SK-N-SH treated with all-trans-retinoic acid at 6 μM for 48 hours (cell line): ENCODE measurements around the gene ADH5.
"Not testable (repeated sequence)": the region's sequence is repeated elsewhere in the genome, so short reads cannot be mapped to it uniquely, and the experiment has no call there.

Experiments used
- ATAC-seq: fragments of 200-7000 bp; cut with Tn5 transposase; 3 replicates; pipeline ENCODE4 v1.9.1; 2020; ENCODE audit warnings: mild to moderate bottlenecking, moderate library complexity
- ARNTL ChIP-seq: fragments of 450-650 bp; formaldehyde crosslinking; IDR thresholded peaks from 2 replicates; pipeline ENCODE4 v1.5.0; 2020; ENCODE audit warnings: low read depth, mild to moderate bottlenecking, moderate library complexity, borderline replicate concordance
- BACH2 ChIP-seq: fragments of 250-450 bp; sonication (Bioruptor Pico); IDR thresholded peaks from 2 replicates; pipeline ENCODE4 v1.9.0; 2021; ENCODE audit warnings: mild to moderate bottlenecking, borderline replicate concordance
- ESRRG ChIP-seq: fragments of 250-450 bp; sonication (Bioruptor Pico); IDR thresholded peaks from 2 replicates; pipeline ENCODE4 v1.6.1; 2021; ENCODE audit warnings: mild to moderate bottlenecking
- GLIS3 ChIP-seq: fragments of 250-450 bp; sonication (Bioruptor Pico); IDR thresholded peaks from 2 replicates; pipeline ENCODE4 v1.5.0; 2020; ENCODE audit warnings: mild to moderate bottlenecking, moderate library complexity
- ISL1 ChIP-seq: fragments of 250-450 bp; sonication (Bioruptor Pico); IDR thresholded peaks from 2 replicates; pipeline ENCODE4 v2.1.2; 2022; ENCODE audit warnings: mild to moderate bottlenecking, moderate library complexity
- OSR1 ChIP-seq: fragments of 250-450 bp; sonication (Bioruptor Pico); IDR thresholded peaks from 2 replicates; pipeline ENCODE4 v1.8.0; 2022; ENCODE audit warnings: moderate library complexity, mild to moderate bottlenecking, inconsistent platforms
- PPARA ChIP-seq: fragments of 250-450 bp; sonication (Bioruptor Pico); IDR thresholded peaks from 2 replicates; pipeline ENCODE4 v1.5.0; 2020; ENCODE audit warnings: mild to moderate bottlenecking, borderline replicate concordance
- RARB ChIP-seq: fragments of 250-450 bp; sonication (Bioruptor Pico); IDR thresholded peaks from 2 replicates; pipeline ENCODE4 v1.8.0; 2021; ENCODE audit warnings: mild to moderate bottlenecking, moderate library complexity
- SNAI2 ChIP-seq: fragments of 250-450 bp; sonication (Bioruptor Pico); IDR thresholded peaks from 2 replicates; pipeline ENCODE4 v1.5.0; 2020; ENCODE audit warnings: mild to moderate bottlenecking, moderate library complexity
- TCF4 ChIP-seq: fragments of 250-450 bp; sonication (Bioruptor Pico); IDR thresholded peaks from 2 replicates; pipeline ENCODE4 v1.8.0; 2021; ENCODE audit warnings: mild to moderate bottlenecking, moderate library complexity, borderline replicate concordance
- TOX ChIP-seq: fragments of 250-450 bp; sonication (Bioruptor Pico); IDR thresholded peaks from 2 replicates; pipeline ENCODE4 v1.8.0; 2021; ENCODE audit warnings: mild to moderate bottlenecking, moderate library complexity, borderline replicate concordance
- ZFP3 ChIP-seq: fragments of 250-450 bp; sonication (Bioruptor Pico); IDR thresholded peaks from 2 replicates; pipeline ENCODE4 v1.5.0; 2020; ENCODE audit warnings: mild to moderate bottlenecking, moderate library complexity
- ZFP30 ChIP-seq: fragments of 450-650 bp; formaldehyde crosslinking; IDR thresholded peaks from 2 replicates; pipeline ENCODE4 v1.5.0; 2022; ENCODE audit warnings: mild to moderate bottlenecking, moderate library complexity
- ZNF565 ChIP-seq: fragments of 450-650 bp; formaldehyde crosslinking; conservative IDR thresholded peaks from 2 replicates; pipeline ENCODE4 v1.5.0; 2020; ENCODE audit warnings: low read depth, mild to moderate bottlenecking, moderate library complexity
- ZNF70 ChIP-seq: fragments of 450-650 bp; formaldehyde crosslinking; IDR thresholded peaks from 2 replicates; pipeline ENCODE4 v1.5.0; 2020; ENCODE audit warnings: mild to moderate bottlenecking, moderate library complexity
- ZNF8 ChIP-seq: fragments of 450-650 bp; formaldehyde crosslinking; IDR thresholded peaks from 2 replicates; pipeline ENCODE4 v1.5.0; 2020; ENCODE audit warnings: mild to moderate bottlenecking, moderate library complexity
- TF ChIP-seq, protein P1 (sequence below): fragments of 250-450 bp; sonication (Bioruptor Pico); IDR thresholded peaks from 2 replicates; pipeline ENCODE4 v1.5.1; 2020; ENCODE audit warnings: low read depth, mild to moderate bottlenecking, moderate library complexity
- TF ChIP-seq, protein P2 (sequence below): fragments of 250-450 bp; sonication (Bioruptor Pico); IDR thresholded peaks from 2 replicates; pipeline ENCODE4 v1.5.0; 2020; ENCODE audit warnings: mild to moderate bottlenecking, moderate library complexity
- TF ChIP-seq, protein P3 (sequence below): fragments of 250-450 bp; sonication (Bioruptor Pico); IDR thresholded peaks from 2 replicates; pipeline ENCODE4 v1.8.0; 2020; ENCODE audit warnings: mild to moderate bottlenecking, moderate library complexity, borderline replicate concordance
- TF ChIP-seq, protein P4 (sequence below): fragments of 250-450 bp; sonication (Bioruptor Pico); IDR thresholded peaks from 2 replicates; pipeline ENCODE4 v1.5.1; 2021; ENCODE audit warnings: mild to moderate bottlenecking, moderate library complexity
- TF ChIP-seq, protein P5 (sequence below): fragments of 250-450 bp; sonication (Bioruptor Pico); IDR thresholded peaks from 2 replicates; pipeline ENCODE4 v1.8.0; 2021; ENCODE audit warnings: low read depth, mild to moderate bottlenecking, moderate library complexity, borderline replicate concordance

ADH5 gene

DNA sequence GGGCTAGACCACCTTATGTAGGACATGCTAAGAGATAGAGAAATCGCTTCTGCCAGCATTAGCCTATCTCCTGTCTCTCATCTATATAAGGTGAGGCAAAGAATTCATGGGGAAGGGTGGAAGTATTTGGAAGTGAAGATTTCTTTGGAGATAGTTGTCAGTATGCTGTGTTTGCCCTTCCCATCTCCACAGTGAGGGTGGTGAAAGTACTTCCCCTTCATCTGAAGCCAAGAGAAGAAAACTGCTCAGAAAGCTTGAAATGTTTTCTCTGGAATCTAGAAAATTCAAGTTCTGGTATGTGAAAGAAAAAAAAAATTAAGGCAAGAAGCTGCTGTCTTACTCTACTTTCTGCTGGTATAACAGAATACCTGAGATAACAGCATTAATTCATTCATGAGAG lies 12.3 kb upstream of the ADH5 start:
- peak; percentile 55 for ATAC-seq
- TF ChIP-seq RARB (CRISPR knock-in tag) (no peak), ZFP3 (no peak), BACH2 (no peak), ZFP30 (CRISPR knock-in tag) (no peak), TOX (no peak), ZNF565 (no peak), ISL1 (CRISPR knock-in tag) (no peak), ARNTL (CRISPR knock-in tag) (no peak), TCF4 (CRISPR knock-in tag) (no peak)
- TF ChIP-seq, protein P1, sequence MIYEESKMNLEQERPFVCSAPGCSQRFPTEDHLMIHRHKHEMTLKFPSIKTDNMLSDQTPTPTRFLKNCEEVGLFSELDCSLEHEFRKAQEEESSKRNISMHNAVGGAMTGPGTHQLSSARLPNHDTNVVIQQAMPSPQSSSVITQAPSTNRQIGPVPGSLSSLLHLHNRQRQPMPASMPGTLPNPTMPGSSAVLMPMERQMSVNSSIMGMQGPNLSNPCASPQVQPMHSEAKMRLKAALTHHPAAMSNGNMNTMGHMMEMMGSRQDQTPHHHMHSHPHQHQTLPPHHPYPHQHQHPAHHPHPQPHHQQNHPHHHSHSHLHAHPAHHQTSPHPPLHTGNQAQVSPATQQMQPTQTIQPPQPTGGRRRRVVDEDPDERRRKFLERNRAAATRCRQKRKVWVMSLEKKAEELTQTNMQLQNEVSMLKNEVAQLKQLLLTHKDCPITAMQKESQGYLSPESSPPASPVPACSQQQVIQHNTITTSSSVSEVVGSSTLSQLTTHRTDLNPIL: no peak
- TF ChIP-seq, protein P2, sequence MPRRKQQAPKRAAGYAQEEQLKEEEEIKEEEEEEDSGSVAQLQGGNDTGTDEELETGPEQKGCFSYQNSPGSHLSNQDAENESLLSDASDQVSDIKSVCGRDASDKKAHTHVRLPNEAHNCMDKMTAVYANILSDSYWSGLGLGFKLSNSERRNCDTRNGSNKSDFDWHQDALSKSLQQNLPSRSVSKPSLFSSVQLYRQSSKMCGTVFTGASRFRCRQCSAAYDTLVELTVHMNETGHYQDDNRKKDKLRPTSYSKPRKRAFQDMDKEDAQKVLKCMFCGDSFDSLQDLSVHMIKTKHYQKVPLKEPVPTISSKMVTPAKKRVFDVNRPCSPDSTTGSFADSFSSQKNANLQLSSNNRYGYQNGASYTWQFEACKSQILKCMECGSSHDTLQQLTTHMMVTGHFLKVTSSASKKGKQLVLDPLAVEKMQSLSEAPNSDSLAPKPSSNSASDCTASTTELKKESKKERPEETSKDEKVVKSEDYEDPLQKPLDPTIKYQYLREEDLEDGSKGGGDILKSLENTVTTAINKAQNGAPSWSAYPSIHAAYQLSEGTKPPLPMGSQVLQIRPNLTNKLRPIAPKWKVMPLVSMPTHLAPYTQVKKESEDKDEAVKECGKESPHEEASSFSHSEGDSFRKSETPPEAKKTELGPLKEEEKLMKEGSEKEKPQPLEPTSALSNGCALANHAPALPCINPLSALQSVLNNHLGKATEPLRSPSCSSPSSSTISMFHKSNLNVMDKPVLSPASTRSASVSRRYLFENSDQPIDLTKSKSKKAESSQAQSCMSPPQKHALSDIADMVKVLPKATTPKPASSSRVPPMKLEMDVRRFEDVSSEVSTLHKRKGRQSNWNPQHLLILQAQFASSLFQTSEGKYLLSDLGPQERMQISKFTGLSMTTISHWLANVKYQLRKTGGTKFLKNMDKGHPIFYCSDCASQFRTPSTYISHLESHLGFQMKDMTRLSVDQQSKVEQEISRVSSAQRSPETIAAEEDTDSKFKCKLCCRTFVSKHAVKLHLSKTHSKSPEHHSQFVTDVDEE (CRISPR knock-in tag): no peak

DNA sequence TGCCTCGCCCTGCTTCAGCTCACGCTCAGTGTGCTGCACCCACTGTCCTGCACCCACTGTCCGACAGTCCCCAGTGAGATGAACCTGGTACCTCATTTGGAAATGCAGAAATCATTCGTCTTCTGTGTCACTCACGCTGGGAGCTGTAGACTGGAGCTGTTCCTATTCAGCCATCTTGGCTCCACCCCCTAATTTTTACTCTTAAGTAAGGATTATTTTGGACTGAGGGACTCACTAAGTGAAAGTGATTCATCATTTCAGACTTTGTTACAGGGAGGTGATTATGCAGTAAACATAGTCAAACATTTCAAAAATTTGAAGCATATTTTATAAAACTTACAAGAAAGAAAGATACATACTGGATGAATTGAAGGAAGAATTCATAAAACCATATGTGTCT lies 11.2 kb upstream of the ADH5 start:
- not testable (repeated sequence) for ATAC-seq

DNA sequence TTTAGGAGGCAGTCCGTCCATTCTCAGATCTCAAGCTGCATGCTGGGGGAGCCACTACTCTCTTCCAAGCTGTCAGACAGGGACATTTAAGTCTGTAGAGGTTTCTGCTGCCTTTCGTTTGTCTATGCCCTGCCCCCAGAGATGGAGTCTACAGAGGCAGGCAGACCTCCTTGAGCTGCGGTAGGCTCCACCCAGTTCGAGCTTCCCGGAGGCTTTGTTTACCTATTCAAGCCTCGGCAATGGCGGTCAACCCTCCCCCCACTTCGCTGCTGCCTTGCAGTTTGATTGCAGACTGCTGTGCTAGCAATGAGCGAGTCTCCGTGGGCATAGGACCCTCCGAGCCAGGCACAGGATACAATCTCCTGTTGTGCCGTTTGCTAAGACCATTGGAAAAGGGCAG lies 10.7 kb upstream of the ADH5 start:
- no peak for ATAC-seq
- TF ChIP-seq ZNF8 (CRISPR knock-in tag) (no peak), ARNTL (CRISPR knock-in tag) (no peak), ISL1 (CRISPR knock-in tag) (no peak)
- TF ChIP-seq, all 23 proteins: peak for 0

DNA sequence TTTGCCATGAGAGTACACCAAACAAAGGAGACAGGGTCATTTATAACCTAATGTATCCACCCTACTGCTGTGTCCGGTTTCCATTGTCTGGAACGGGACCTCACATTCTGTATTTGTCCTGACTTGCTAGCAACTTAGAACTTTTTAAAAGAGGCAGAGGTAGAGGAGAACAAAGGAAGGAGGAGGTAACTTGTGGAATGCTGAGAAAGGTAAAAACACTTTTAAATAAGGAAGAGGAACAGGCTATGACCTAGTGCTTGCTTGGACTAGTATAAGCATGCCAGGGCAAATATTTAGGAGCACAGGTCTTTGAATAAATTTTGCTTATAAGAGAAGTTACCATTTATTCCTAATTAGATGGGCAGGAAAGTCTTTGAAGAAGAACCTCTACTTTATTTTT lies 3.3 kb upstream of the ADH5 start:
- not testable (repeated sequence) for ATAC-seq

DNA sequence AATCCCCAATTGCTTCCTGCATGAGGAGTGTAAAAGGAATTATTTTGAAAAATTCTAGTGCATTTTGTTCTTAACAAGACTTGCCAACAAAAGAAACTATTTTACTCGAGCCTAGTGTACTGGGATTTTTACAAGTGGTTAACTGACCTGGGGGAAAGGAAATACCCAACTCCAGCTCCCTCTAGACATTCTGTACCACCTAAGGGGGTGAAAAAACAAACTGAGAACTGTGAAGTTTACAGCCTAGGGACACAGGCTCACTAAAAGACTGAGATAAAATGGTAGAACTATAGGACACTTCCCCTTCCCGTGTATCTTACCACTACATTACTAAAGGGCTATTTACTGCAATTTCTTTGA lies 2.6 kb upstream of the ADH5 start:
- TF ChIP-seq ISL1 (CRISPR knock-in tag): no peak
- no peak for TF ChIP-seq ZNF70
- no peak for TF ChIP-seq GLIS3 (CRISPR knock-in tag)
- no peak for TF ChIP-seq TOX
- TF ChIP-seq BACH2: no peak
- TF ChIP-seq ZNF565: no peak
- no peak for TF ChIP-seq TCF4 (CRISPR knock-in tag)
- TF ChIP-seq, protein P3, sequence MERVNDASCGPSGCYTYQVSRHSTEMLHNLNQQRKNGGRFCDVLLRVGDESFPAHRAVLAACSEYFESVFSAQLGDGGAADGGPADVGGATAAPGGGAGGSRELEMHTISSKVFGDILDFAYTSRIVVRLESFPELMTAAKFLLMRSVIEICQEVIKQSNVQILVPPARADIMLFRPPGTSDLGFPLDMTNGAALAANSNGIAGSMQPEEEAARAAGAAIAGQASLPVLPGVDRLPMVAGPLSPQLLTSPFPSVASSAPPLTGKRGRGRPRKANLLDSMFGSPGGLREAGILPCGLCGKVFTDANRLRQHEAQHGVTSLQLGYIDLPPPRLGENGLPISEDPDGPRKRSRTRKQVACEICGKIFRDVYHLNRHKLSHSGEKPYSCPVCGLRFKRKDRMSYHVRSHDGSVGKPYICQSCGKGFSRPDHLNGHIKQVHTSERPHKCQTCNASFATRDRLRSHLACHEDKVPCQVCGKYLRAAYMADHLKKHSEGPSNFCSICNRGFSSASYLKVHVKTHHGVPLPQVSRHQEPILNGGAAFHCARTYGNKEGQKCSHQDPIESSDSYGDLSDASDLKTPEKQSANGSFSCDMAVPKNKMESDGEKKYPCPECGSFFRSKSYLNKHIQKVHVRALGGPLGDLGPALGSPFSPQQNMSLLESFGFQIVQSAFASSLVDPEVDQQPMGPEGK (CRISPR knock-in tag): no peak
- TF ChIP-seq, protein P4, sequence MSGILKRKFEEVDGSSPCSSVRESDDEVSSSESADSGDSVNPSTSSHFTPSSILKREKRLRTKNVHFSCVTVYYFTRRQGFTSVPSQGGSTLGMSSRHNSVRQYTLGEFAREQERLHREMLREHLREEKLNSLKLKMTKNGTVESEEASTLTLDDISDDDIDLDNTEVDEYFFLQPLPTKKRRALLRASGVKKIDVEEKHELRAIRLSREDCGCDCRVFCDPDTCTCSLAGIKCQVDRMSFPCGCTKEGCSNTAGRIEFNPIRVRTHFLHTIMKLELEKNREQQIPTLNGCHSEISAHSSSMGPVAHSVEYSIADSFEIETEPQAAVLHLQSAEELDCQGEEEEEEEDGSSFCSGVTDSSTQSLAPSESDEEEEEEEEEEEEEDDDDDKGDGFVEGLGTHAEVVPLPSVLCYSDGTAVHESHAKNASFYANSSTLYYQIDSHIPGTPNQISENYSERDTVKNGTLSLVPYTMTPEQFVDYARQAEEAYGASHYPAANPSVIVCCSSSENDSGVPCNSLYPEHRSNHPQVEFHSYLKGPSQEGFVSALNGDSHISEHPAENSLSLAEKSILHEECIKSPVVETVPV (CRISPR knock-in tag): no peak
- TF ChIP-seq ESRRG (CRISPR knock-in tag): no peak
- TF ChIP-seq, protein P2 (CRISPR knock-in tag): no peak
- no peak for TF ChIP-seq PPARA
- TF ChIP-seq, protein P1: no peak
- TF ChIP-seq ZFP3: no peak
- TF ChIP-seq, protein P5, sequence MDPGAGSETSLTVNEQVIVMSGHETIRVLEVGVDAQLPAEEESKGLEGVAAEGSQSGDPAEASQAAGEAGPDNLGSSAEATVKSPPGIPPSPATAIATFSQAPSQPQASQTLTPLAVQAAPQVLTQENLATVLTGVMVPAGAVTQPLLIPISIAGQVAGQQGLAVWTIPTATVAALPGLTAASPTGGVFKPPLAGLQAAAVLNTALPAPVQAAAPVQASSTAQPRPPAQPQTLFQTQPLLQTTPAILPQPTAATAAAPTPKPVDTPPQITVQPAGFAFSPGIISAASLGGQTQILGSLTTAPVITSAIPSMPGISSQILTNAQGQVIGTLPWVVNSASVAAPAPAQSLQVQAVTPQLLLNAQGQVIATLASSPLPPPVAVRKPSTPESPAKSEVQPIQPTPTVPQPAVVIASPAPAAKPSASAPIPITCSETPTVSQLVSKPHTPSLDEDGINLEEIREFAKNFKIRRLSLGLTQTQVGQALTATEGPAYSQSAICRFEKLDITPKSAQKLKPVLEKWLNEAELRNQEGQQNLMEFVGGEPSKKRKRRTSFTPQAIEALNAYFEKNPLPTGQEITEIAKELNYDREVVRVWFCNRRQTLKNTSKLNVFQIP (CRISPR knock-in tag): no peak
- no peak for TF ChIP-seq SNAI2
- TF ChIP-seq OSR1 (CRISPR knock-in tag): no peak
- TF ChIP-seq RARB (CRISPR knock-in tag): no peak
- TF ChIP-seq ZNF8 (CRISPR knock-in tag): no peak
- no peak for ATAC-seq
